K562 (cell line): ENCODE results near the gene MGAT1. TPM values are rescaled to one million over a fixed set of nuclear protein-coding genes. Genes with fewer than 3 reads are reported as not detected.

Experiments
- CTBP1 ChIP-seq: fragments of 450-650 bp; IDR thresholded peaks from 2 replicates; pipeline ENCODE4 v1.6.1; 2016; ENCODE audit warnings: borderline replicate concordance
- ZEB2 ChIP-seq: fragments of 450-650 bp; IDR thresholded peaks from 2 replicates; pipeline ENCODE4 v1.6.1; 2016
- polyA plus RNA-seq, 8 experiments: library from polyadenylated mRNA; depleted of rRNA in 4 of 8; stranded (reverse) in 5 of 8; unstranded in 3 of 8; fragments of >200 nt; fragmentation: Nextera tagmentation in 2 of 8; fragmentation: Illumina TruSeq in 1 of 8; extraction: Ambion mirVana in 2 of 8; extraction: Trizol in 1 of 8; gene quantifications; 2 replicates each; pipeline versions ENCODE4 v1.2.1 to v1.2.3, GENCODE V29; 2011 to 2014; ENCODE audit warnings: inconsistent platforms in 1 of 8, missing spikeins in 1 of 8
- total RNA-seq, 7 experiments: library from RNA; depleted of rRNA in 6 of 7; stranded (reverse); fragments of >200 nt in 6 of 7; fragmentation: Illumina TruSeq in 2 of 7; extraction: Trizol in 2 of 7; gene quantifications; 2 replicates each; pipeline versions ENCODE4 v1.2.1 to v1.2.3, GENCODE V29; 2011 to 2021; ENCODE audit warnings: low replicate concordance in 1 of 7
- TF ChIP-seq, protein P1 (sequence below): fragments of 200-600 bp; sonication (generic); IDR thresholded peaks from one replicate; pipeline ENCODE4 v1.6.1; 2012; ENCODE audit warnings: mild to moderate bottlenecking, low read depth, low read length, inconsistent platforms

The MGAT1 gene
- total and polyA plus RNA-seq, 9 of the 15 experiments (the other 6 are each of a cell fraction or from before 2014, with no cell fraction given): 3.9 to 82.7 (median 44.5) TPM

DNA sequence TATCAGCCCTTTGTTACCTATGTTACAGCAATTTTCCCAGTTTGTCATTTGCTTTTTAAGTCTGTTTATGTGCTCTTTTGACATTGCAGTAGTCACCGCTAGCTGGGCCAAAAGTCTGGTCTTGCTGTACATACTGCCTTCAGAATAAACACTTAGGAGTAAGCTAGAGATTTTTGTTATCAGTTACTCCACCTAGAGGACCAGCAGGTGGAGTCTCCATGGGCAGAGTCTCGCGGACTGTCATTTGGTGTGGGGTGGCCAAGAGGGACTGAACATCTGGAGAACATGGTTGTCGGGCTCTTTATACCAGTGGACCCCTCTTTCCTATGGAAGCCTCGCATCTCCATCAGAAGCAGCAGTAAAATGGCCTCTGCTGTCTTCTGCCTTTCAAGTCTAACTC, 10.8 kb upstream of the MGAT1 start (continued):
- TF ChIP-seq, protein P1, sequence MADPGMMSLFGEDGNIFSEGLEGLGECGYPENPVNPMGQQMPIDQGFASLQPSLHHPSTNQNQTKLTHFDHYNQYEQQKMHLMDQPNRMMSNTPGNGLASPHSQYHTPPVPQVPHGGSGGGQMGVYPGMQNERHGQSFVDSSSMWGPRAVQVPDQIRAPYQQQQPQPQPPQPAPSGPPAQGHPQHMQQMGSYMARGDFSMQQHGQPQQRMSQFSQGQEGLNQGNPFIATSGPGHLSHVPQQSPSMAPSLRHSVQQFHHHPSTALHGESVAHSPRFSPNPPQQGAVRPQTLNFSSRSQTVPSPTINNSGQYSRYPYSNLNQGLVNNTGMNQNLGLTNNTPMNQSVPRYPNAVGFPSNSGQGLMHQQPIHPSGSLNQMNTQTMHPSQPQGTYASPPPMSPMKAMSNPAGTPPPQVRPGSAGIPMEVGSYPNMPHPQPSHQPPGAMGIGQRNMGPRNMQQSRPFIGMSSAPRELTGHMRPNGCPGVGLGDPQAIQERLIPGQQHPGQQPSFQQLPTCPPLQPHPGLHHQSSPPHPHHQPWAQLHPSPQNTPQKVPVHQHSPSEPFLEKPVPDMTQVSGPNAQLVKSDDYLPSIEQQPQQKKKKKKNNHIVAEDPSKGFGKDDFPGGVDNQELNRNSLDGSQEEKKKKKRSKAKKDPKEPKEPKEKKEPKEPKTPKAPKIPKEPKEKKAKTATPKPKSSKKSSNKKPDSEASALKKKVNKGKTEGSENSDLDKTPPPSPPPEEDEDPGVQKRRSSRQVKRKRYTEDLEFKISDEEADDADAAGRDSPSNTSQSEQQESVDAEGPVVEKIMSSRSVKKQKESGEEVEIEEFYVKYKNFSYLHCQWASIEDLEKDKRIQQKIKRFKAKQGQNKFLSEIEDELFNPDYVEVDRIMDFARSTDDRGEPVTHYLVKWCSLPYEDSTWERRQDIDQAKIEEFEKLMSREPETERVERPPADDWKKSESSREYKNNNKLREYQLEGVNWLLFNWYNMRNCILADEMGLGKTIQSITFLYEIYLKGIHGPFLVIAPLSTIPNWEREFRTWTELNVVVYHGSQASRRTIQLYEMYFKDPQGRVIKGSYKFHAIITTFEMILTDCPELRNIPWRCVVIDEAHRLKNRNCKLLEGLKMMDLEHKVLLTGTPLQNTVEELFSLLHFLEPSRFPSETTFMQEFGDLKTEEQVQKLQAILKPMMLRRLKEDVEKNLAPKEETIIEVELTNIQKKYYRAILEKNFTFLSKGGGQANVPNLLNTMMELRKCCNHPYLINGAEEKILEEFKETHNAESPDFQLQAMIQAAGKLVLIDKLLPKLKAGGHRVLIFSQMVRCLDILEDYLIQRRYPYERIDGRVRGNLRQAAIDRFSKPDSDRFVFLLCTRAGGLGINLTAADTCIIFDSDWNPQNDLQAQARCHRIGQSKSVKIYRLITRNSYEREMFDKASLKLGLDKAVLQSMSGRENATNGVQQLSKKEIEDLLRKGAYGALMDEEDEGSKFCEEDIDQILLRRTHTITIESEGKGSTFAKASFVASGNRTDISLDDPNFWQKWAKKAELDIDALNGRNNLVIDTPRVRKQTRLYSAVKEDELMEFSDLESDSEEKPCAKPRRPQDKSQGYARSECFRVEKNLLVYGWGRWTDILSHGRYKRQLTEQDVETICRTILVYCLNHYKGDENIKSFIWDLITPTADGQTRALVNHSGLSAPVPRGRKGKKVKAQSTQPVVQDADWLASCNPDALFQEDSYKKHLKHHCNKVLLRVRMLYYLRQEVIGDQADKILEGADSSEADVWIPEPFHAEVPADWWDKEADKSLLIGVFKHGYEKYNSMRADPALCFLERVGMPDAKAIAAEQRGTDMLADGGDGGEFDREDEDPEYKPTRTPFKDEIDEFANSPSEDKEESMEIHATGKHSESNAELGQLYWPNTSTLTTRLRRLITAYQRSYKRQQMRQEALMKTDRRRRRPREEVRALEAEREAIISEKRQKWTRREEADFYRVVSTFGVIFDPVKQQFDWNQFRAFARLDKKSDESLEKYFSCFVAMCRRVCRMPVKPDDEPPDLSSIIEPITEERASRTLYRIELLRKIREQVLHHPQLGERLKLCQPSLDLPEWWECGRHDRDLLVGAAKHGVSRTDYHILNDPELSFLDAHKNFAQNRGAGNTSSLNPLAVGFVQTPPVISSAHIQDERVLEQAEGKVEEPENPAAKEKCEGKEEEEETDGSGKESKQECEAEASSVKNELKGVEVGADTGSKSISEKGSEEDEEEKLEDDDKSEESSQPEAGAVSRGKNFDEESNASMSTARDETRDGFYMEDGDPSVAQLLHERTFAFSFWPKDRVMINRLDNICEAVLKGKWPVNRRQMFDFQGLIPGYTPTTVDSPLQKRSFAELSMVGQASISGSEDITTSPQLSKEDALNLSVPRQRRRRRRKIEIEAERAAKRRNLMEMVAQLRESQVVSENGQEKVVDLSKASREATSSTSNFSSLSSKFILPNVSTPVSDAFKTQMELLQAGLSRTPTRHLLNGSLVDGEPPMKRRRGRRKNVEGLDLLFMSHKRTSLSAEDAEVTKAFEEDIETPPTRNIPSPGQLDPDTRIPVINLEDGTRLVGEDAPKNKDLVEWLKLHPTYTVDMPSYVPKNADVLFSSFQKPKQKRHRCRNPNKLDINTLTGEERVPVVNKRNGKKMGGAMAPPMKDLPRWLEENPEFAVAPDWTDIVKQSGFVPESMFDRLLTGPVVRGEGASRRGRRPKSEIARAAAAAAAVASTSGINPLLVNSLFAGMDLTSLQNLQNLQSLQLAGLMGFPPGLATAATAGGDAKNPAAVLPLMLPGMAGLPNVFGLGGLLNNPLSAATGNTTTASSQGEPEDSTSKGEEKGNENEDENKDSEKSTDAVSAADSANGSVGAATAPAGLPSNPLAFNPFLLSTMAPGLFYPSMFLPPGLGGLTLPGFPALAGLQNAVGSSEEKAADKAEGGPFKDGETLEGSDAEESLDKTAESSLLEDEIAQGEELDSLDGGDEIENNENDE: no peak
- TF ChIP-seq CTBP1 (peak; percentile 33; the same call in 1 of the 2 replicates), ZEB2 (peak; percentile 24; the same call in 1 of the 2 replicates)
